ENCODE data around the gene CAPN15.
A peak's percentile ranks its signal among the peaks of the same experiment; 100 is the strongest.

CAPN15 gene

GRCh38 chr16:586047-586644 lies 58.6 kb downstream of the CAPN15 start:
- H3K4me3 ChIP-seq (ENCODE audit: low read depth, low read length), result no peak overlapping the region
- TF ChIP-seq CTCF (IDR thresholded peaks at IDR 0.05; ENCODE audit: low read depth, low read length), result no peak

DNA sequence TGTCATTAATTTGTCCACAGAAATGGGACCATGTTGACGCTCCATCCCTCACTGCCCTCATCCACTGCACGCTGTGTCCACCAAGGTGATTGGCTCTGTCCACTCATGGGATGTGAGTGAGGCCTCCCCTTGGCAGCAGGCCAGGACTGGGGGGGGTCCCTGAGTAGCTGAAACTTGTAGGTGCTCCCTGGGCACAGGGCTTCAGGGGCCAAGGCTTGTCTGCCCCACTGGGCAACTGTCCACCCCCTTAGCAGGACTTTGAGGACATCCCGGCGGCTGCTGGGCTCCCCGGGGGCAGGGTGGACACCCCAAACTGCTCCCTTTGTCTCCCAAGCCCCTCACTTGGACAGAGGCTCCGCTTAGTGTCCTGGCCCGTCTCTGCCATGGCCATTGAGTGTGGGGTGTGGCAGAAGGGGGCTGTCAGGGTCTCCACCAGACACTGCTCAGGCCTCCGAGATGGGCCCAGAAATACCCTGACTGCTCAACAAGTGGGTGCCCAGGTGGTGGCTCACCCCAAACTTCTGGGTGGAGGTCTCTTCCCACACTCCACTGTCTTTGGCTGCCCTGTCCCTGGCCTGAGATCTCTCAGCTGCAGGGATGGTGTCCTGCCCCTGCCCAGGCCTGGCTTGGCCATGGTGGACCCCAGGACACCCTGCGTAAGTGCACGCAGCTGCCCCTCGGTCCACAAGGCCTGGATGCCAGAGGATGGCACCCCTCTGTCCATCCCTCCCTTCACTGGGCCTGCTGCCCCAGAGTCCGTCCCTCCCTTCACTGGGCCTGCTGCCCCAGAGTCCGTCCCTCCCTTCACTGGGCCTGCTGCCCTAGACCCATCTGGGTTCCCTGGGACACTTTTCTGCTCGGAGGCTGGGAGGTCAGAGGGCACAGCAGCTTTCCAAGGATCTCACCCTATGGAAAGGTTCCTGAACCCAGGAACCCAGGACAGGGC lies 59.4 kb downstream of the CAPN15 start:
- TF ChIP-seq CTCF (IDR thresholded peaks at IDR 0.05; ENCODE audit: low read depth, low read length), result no peak
- no peak overlapping the region for H3K4me3 ChIP-seq (ENCODE audit: low read depth, low read length)

- TF ChIP-seq CTCF (IDR thresholded peaks at IDR 0.05; ENCODE audit: low read depth, low read length), result no peak
- H3K4me3 ChIP-seq (ENCODE audit: low read depth, low read length), result peak overlapping the region; percentile 79
Observed at GRCh38 chr16:588639-588888, 61.1 kb downstream of the CAPN15 start.

GRCh38 chr16:588889-589657 lies 61.6 kb downstream of the CAPN15 start:
- peak overlapping the region; percentile 79 for H3K4me3 ChIP-seq (ENCODE audit: low read depth, low read length)
- no peak for TF ChIP-seq CTCF (IDR thresholded peaks at IDR 0.05; ENCODE audit: low read depth, low read length)

- no peak for TF ChIP-seq CTCF (IDR thresholded peaks at IDR 0.05; ENCODE audit: low read depth, low read length)
- peak within 1 kb of the TSS; percentile 87 for H3K4me3 ChIP-seq (ENCODE audit: low read depth, low read length)
Observed at GRCh38 chr16:589658-590187, 62.2 kb downstream of the CAPN15 start, which contains the start of gene RAB40C. TSS of gene RAB40C (plus strand) at chr16:590066. CDS start at chr16:590292, 226 bp downstream.

DNA sequence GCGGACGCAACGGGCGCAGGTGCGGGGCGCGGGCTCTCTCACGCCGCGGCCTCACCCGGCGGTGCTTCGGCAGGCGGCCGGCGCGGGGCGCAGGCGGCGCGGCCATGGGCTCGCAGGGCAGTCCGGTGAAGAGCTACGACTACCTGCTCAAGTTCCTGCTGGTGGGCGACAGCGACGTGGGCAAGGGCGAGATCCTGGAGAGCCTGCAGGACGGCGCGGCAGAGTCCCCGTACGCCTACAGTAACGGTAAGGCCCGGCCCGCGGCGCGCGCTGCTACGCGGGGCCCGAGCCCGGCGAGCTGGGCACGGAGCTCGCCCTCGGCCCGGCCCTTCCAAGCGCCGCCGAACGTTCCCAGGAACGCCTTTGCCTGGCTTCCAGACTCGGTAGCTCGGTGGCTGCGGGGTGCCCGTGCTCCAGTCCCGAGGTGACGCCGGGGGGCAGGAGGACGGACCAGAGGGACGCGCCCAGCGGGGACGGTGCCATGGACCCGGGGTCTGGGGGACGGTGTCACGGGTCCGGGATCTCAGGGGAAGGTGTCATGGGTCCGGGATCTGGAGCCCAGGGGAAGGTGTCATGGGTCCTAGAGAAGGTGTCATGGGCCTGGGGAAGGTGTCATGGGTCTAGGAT lies 62.8 kb downstream of the CAPN15 start:
- peak overlapping the region; percentile 87 for H3K4me3 ChIP-seq (ENCODE audit: low read depth, low read length)
- TF ChIP-seq CTCF (IDR thresholded peaks at IDR 0.05; ENCODE audit: low read depth, low read length), result no peak
